ENCODE data around the gene MUC5B.
"Not testable (repeated sequence)": the region's sequence is repeated elsewhere in the genome, so short reads cannot be mapped to it uniquely, and the experiment has no call there.

The MUC5B gene

GRCh38 chr11:1252371-1253102, 29.7 kb downstream of the MUC5B start:
- no peak for DNase-seq

- no peak for DNase-seq
These were observed 30.2 kb downstream of the MUC5B start for GRCh38 chr11:1253103-1253485.

GRCh38 chr11:1254086-1254648, 31.3 kb downstream of the MUC5B start:
- DNase-seq, result no peak

- no peak for DNase-seq
These were observed 31.9 kb downstream of the MUC5B start for GRCh38 chr11:1254733-1255132.

DNA sequence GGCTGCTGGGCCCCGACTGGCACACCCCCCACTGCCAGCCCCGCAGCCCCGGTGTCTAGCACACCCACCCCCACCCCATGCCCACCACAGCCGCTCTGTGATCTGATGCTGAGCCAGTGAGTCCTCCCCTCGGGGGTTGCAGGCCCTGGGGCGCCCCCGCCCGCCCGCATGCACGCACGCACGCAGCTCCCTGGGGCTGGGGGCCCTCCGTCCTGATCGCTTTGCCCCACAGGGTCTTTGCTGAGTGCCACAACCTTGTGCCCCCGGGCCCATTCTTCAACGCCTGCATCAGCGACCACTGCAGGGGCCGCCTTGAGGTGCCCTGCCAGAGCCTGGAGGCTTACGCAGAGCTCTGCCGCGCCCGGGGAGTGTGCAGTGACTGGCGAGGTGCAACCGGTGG, 32.3 kb downstream of the MUC5B start:
- no peak for DNase-seq

DNA sequence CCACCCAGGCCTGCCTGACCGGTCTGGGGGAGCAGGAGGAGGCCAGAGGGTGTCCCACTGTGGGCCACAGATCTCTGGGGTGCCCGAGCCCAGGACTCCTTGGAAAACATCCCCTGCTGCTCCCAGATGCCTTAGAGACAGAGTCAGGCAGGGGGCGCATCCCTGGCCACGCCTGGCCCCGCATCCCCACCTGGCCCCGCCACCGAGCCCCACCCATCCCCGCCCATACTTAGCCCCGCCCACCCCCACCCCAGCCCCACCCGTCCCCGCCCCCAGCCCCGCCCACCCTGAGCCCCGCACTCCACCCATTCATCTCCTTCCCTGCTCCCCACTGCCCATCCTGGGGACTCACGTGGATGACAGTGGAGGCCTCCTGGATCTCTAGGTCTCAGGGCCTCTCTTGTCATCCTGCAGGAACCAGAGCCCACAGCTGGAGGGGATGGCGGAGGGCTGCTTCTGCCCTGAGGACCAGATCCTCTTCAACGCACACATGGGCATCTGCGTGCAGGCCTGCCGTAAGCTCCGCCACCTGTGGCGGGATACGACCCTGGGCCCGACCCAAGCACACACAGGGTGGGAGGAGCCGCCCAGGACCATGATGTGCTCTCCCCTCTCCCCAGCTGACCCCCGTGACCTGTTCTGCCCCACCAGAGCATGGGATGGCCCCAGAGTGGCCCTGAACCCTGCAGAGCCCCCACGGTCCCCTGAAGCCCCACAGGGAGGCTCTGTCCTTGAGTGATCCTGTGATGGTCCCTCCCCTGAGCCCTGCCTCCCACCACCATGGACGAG, 33.6 kb downstream of the MUC5B start:
- DNase-seq, result no peak

DNA sequence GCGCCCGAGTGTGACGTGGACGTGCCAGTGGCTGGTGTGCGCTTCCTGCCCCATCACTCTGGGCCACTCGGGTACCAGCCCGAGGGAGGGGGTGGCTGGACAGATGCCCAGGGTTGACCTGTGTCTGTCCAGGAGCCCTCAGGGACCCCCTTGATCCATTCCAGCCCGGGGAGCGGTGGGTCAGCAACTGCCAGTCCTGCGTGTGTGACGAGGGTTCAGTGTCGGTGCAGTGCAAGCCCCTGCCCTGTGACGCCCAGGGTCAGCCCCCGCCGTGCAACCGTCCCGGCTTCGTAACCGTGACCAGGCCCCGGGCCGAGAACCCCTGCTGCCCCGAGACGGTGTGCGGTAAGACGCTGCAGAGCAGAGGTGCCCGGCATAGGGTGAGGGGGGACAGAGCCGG, 34.5 kb downstream of the MUC5B start:
- no peak for DNase-seq

DNA sequence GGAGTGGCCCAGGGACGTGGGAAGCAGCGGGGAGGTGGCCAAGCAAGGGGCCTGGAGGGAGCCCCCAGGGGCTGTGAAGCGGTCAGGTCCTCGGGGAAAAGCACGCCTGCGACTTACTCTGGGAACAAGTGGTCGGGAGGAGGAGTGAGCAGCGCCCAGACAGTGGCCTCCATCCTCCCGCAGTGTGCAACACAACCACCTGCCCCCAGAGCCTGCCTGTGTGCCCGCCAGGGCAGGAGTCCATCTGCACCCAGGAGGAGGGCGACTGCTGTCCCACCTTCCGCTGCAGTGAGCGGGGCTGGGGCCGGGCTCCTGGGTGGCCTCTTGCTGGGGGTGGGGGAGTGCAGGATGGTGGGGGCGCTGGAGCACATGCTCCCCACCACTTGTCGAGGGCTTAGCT, 35.0 kb downstream of the MUC5B start:
- no peak for DNase-seq

GRCh38 chr11:1258401-1259075, 35.7 kb downstream of the MUC5B start:
- no peak for DNase-seq

GRCh38 chr11:1259076-1259461, 36.2 kb downstream of the MUC5B start:
- DNase-seq, result no peak

DNA sequence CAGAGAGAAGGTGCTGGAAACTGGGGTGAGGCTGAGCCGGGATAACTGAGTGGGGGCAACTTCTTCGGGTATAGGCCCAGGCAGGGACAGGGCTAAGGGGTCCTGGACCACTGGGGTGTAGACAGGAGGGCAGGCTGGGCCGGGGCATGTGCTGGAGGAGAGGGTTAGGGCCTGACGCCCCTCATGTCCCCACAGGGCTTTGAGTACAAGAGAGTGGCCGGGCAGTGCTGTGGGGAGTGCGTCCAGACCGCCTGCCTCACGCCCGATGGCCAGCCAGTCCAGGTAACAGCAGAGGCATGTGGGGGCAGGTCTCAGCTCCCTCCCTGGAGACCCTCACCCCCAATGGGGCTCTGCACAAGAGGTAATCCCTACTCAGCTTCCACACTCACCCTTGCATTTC, 36.7 kb downstream of the MUC5B start:
- DNase-seq, result no peak

- peak; percentile 20 for DNase-seq
These were observed 37.2 kb downstream of the MUC5B start for GRCh38 chr11:1260023-1260501.

- DNase-seq, result no peak
These were observed 37.8 kb downstream of the MUC5B start for GRCh38 chr11:1260620-1261019.

- no peak for DNase-seq
These were observed 38.6 kb downstream of the MUC5B start for GRCh38 chr11:1261241-1262071.

GRCh38 chr11:1262172-1263006, 39.5 kb downstream of the MUC5B start:
- peak; percentile 82 for DNase-seq

DNA sequence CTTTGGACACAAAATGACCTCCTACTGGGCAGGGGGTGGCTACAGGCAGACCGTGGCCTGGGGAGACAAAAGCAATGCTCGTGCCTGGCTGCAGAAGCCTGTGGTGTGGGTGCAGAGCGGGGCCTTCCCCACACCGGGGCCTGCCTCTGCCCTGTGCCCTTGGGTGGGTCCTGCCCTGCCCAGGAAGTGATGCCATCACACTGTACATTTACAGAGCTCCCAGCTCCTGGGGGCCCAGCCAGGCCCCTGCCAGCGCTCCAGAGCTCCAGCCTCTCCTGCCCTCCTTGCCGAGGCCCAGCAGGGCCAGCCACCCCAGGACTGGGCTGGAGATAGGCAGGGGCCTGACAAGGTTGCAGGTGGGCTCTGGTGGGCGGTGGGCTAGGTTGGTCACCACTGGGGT, 40.1 kb downstream of the MUC5B start:
- DNase-seq, result no peak

GRCh38 chr11:1264444-1264843, 41.6 kb downstream of the MUC5B start:
- not testable (repeated sequence) for DNase-seq

DNA sequence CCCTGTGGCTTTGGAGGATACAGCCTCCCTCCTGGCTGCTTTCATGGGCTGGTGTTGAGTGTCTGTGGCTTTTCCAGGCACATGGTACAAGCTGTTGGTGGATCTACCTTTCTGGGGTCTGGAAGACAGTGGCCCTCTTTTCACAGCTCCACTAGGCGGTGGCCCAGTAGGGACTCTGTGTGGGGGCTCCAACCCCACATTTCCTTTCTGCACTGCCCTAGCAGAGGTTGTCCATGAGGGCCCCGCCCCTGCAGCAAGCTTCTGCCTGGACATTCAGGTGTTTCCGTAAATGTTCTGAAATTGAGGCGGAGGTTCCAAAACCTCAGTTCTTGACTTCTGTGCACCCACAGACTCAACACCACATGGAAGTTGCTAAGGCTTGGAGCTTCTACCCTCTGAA, 42.6 kb downstream of the MUC5B start:
- DNase-seq, result not testable (repeated sequence)

GRCh38 chr11:1266976-1267375, 44.1 kb downstream of the MUC5B start:
- DNase-seq, result not testable (repeated sequence)

GRCh38 chr11:1267441-1268100, 44.7 kb downstream of the MUC5B start:
- DNase-seq, result no peak

GRCh38 chr11:1269957-1270356, 47.1 kb downstream of the MUC5B start:
- DNase-seq, result no peak

All from activated T-cell treated with anti-CD3 and anti-CD28 coated beads for 4 hours (primary cell).